Kidney epithelial cell (primary cell): Measurements from ENCODE around the gene RDH12. TPM values are rescaled to one million over a fixed set of nuclear protein-coding genes. Genes with fewer than 3 reads are reported as not detected.

ENCODE experiments used
- DNase-seq: peaks from one replicate; pipeline ENCODE4 v3.0.0-alpha.2; 2010; ENCODE audit warnings: low read depth
- H3K27me3 ChIP-seq: 2 replicates; pipeline ENCODE4 v1.6.0; 2011; ENCODE audit warnings: low read length; ENCODE audit not compliant: control insufficient read depth, insufficient read depth
- H3K36me3 ChIP-seq: 2 replicates; pipeline ENCODE4 v1.5.1; 2011; ENCODE audit warnings: low read length; ENCODE audit not compliant: control insufficient read depth, insufficient read depth
- H3K4me3 ChIP-seq: 2 replicates; pipeline ENCODE4 v1.5.1; 2011; ENCODE audit warnings: low read depth, mild to moderate bottlenecking, control low read depth, low read length
- total RNA-seq: library from RNA; depleted of rRNA; stranded (reverse); fragments of >200 nt; gene quantifications from 2 replicates; pipeline ENCODE4 v1.2.3, GENCODE V29; 2015
- TF ChIP-seq, protein P1 (sequence below): IDR thresholded peaks from 2 replicates; pipeline ENCODE4 v1.5.1; 2011; ENCODE audit warnings: mild to moderate bottlenecking, moderate library complexity, low read length, control low read depth, inconsistent platforms; ENCODE audit not compliant: insufficient read depth, poor library complexity, severe bottlenecking

Gene RDH12
- total RNA-seq, 1 donor from 2014 or later = not detected

DNA sequence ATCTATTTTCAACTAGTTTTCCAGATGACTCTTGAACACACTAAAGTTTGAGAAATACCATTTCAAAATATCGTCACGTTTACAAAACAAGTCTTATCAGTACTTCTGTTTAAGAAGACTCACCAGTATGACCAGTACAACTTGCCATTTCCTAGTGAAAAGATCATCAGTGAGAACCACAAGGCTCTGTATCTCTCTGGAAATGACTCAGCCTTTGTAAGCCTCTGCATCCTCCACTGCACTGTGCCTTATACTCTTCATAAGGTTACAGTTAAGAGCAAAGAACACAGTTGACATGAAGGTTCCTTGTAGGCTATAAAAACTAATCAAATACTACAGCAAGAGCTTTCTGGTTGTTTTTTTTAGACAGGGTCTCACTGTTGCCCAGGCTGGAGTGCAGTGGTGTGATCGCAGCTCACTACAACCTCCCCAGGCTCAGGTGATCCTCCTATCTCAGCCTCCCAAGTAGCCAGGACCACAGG lies 21.5 kb upstream of the RDH12 start:
- no peaks in the 10 kb centered on the region for H3K27me3 ChIP-seq
- TF ChIP-seq, protein P1, sequence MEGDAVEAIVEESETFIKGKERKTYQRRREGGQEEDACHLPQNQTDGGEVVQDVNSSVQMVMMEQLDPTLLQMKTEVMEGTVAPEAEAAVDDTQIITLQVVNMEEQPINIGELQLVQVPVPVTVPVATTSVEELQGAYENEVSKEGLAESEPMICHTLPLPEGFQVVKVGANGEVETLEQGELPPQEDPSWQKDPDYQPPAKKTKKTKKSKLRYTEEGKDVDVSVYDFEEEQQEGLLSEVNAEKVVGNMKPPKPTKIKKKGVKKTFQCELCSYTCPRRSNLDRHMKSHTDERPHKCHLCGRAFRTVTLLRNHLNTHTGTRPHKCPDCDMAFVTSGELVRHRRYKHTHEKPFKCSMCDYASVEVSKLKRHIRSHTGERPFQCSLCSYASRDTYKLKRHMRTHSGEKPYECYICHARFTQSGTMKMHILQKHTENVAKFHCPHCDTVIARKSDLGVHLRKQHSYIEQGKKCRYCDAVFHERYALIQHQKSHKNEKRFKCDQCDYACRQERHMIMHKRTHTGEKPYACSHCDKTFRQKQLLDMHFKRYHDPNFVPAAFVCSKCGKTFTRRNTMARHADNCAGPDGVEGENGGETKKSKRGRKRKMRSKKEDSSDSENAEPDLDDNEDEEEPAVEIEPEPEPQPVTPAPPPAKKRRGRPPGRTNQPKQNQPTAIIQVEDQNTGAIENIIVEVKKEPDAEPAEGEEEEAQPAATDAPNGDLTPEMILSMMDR = no peak
- no peak overlapping the region for H3K4me3 ChIP-seq
- no peak for DNase-seq
- H3K36me3 ChIP-seq = no peaks in the 10 kb centered on the region

DNA sequence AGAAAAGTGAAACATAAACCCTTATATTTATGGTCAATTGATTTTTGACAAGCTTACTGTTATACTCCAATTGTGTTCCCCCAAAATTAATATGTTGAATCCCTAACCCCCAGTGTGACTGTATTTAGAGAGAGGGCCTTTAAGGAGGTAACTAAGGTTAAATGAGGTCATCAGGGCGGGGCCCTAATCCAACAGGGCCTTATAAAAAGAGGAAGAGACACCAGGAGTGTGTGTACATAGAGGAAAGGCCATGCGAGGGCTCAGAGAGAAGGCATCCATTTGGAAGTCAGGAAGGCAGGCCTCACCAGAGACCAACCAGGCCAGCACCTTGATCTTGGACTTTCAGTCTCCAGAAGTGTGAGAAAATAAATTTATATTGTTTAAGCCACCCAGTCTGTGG lies 20.7 kb upstream of the RDH12 start:
- TF ChIP-seq, protein P1 = no peak
- Histone ChIP-seq H3K27me3 (no peaks in the 10 kb centered on the region), H3K36me3 (no peaks in the 10 kb centered on the region), H3K4me3 (no peak overlapping the region)
- no peak for DNase-seq

GRCh38 chr14:67683842-67684241 lies 17.8 kb upstream of the RDH12 start:
- H3K27me3 ChIP-seq = no peaks in the 10 kb centered on the region
- H3K4me3 ChIP-seq = no peak overlapping the region
- H3K36me3 ChIP-seq = peaks cover 3% of the 10 kb centered on the region
- TF ChIP-seq, protein P1 = no peak
- DNase-seq = no peak

DNA sequence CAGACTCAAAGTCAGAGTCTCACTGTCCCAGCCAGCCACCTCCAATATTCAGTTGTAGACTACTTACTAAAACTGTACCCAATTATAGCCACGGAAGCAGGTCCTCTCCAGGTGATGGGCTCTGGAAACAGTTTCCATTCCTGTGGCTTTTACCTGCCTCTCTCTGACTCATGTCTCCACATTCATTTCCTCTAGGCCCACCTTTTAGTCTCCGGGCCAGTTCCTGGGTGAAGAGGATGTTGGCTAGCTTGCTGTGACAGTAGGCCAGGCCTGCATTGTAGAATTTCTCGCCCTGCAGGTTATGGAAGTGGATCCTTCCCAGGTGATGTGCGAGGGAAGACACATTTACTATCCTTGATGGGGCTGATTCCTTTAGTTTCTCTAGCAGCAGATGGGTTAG lies 11.7 kb upstream of the RDH12 start:
- Histone ChIP-seq H3K4me3 (no peak overlapping the region), H3K36me3 (peaks cover 9% of the 10 kb centered on the region), H3K27me3 (no peaks in the 10 kb centered on the region)
- TF ChIP-seq, protein P1 = no peak
- no peak for DNase-seq

DNA sequence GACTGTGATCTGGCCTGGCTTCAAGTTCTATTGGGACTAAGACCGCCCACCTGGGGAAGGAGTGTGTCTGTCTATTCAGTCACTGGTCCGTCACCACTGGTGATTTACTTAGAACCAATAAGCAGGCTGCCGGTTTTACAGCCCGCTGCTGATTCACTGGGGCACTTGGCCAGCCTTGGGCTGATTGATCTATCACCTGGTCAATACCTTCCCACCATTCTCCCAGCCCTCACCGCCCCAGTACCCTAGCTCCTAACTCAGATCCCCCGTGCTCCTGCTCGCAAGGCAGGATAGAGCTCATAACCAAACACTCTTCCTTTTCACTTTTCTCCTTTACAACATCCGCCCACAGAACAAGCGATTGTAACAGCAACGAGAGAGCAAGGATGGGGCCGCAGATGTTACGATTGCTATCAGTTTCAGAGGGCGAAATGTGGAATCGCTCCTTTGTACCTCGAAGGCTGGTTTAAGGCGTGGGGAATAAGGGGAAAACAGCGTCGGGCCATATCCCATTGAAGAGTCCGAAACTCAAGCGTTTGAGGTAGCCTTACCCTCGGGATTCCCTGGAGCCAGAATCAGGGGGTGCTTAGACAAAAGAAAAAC lies 6.8 kb upstream of the RDH12 start:
- H3K27me3 ChIP-seq = no peaks in the 10 kb centered on the region

More for the DNA sequence above, 6.8 kb upstream of the RDH12 start:
- H3K4me3 ChIP-seq = peak overlapping the region; percentile 95
- H3K36me3 ChIP-seq = peaks cover 6% of the 10 kb centered on the region
- peak; percentile 93 for DNase-seq
- TF ChIP-seq, protein P1 = no peak
